ENCODE measurements around the gene VMAC.
"Not testable (repeated sequence)": the region's sequence is repeated elsewhere in the genome, so short reads cannot be mapped to it uniquely, and the experiment has no call there.

VMAC gene

GRCh38 chr19:5884065-5884811 is 20.4 kb upstream of the VMAC start:
- DNase-seq: not testable (repeated sequence)

GRCh38 chr19:5889288-5889971 is 15.2 kb upstream of the VMAC start:
- DNase-seq: no peak

- DNase-seq: no peak
Observed at GRCh38 chr19:5890099-5890498, 14.6 kb upstream of the VMAC start.

GRCh38 chr19:5891572-5891937 is 13.1 kb upstream of the VMAC start:
- no peak for DNase-seq

GRCh38 chr19:5891938-5892771 is 12.5 kb upstream of the VMAC start:
- peak in 1 of 2 experiments; percentile 21 for DNase-seq

GRCh38 chr19:5892772-5893275 is 11.8 kb upstream of the VMAC start:
- DNase-seq: no peak

- no peak for DNase-seq
Observed at GRCh38 chr19:5893296-5893903, 11.3 kb upstream of the VMAC start.

- no peak for DNase-seq
Observed at GRCh38 chr19:5893907-5894703, 10.6 kb upstream of the VMAC start.

- no peak for DNase-seq
Observed at GRCh38 chr19:5894704-5895349, 9.8 kb upstream of the VMAC start.

- no peak for DNase-seq
Observed at GRCh38 chr19:5895409-5895808, 9.3 kb upstream of the VMAC start.

- DNase-seq: no peak
Observed at GRCh38 chr19:5895890-5896289, 8.8 kb upstream of the VMAC start.

GRCh38 chr19:5896365-5897076 is 8.2 kb upstream of the VMAC start:
- no peak for DNase-seq

GRCh38 chr19:5897189-5897969 is 7.3 kb upstream of the VMAC start:
- DNase-seq: no peak

GRCh38 chr19:5899728-5900526 is 4.7 kb upstream of the VMAC start:
- DNase-seq: no peak

GRCh38 chr19:5900976-5901375 is 3.7 kb upstream of the VMAC start:
- no peak for DNase-seq

- no peak for DNase-seq
Observed at GRCh38 chr19:5903056-5903623, 1.5 kb upstream of the VMAC start.

GRCh38 chr19:5903624-5904351 is 884 bp upstream of the VMAC start, which contains the start of gene NDUFA11:
TSS of gene NDUFA11 (minus strand) at chr19:5903790. CDS start at chr19:5903708, 82 bp downstream.
- DNase-seq: peak; percentile 92 to 96

All from SW 1271 (cell line).